ENCODE results near the gene FNDC8.
"Not testable (repeated sequence)": the region's sequence is repeated elsewhere in the genome, so short reads cannot be mapped to it uniquely, and the experiment has no call there.

Gene FNDC8

DNA sequence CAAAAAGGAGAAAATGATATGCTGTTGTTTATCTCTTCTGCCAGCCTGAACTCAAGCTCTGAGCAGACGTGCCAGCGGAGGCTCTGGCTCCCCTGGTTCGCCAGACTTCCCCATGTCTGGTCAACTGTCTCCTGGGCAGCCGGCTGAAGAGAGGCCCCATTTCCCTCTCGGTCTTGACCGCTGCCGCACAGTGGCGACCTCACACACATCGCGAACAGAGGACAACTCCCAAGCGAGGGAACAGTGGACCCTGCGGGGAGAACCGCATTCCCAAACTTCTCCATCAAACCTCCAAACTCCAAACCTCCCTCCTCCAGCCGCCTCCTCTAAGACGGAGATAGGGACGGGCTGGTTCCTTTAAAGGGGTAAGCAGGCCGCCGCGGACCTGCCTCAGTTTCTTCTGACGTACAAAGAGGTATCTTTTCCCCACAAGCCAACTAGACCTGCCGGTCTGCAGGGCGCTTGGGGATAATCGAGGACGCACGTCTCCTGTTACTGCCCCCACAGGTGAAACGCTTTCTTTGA, 33.0 kb upstream of the FNDC8 start:
- H3K4me1 Mint-ChIP-seq, result peaks cover 62% of the 10 kb centered on the region

GRCh38 chr17:35088881-35089585, 32.4 kb upstream of the FNDC8 start:
- H3K4me1 Mint-ChIP-seq, result peaks cover 56% of the 10 kb centered on the region

More for the DNA sequence above, 33.0 kb upstream of the FNDC8 start:
- Mint-ChIP-seq H3K36me3 (no peaks in the 10 kb centered on the region), H3K4me3 (peak overlapping the region; percentile 93), H3K27me3 (no peaks in the 10 kb centered on the region), H3K27ac (peak overlapping the region; percentile 92), H3K9me3 (no peaks in the 10 kb centered on the region)

DNA sequence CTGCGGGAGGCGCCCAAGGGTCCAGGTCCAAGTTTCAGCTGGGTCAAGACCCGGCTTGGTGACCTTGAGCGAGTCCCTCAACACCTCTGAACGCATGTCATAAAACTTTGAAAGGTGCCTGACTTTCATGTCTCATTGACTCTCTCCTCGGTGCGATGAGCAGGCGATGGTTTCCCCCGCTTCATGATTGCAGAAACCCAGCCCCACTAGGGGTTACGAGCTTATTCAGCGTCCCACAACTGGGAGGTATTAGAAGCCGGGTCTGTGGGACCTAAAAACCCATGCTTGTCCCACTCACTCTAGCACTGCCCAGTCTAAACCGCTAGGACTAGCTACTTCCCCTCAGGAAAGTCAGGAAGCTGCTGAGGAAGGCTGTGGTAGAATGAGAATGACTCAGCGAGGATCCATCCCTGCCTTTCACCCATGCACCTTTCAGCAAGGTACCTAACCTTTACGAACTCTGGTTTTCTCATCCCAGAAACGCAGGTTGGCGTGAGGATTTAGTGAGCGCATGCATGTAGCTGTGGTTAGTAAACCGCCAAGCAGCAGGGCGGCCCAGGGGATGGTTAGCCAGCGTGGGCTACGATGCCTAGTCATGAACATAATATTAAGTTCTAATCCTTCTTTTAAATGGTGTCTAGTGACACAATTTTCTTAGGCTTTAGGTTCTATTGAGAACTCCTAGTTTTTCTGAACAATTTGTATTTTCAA, 31.7 kb upstream of the FNDC8 start:
- Mint-ChIP-seq H3K36me3 (no peaks in the 10 kb centered on the region), H3K4me1 (peaks cover 56% of the 10 kb centered on the region), H3K27ac (peak overlapping the region; percentile 96), H3K9me3 (no peaks in the 10 kb centered on the region), H3K27me3 (no peaks in the 10 kb centered on the region), H3K4me3 (peak overlapping the region; percentile 88)

More at GRCh38 chr17:35088881-35089585, 32.4 kb upstream of the FNDC8 start:
- peak overlapping the region; percentile 96 for H3K27ac Mint-ChIP-seq
- H3K36me3 Mint-ChIP-seq, result no peaks in the 10 kb centered on the region
- H3K9me3 Mint-ChIP-seq, result no peaks in the 10 kb centered on the region
- no peaks in the 10 kb centered on the region for H3K27me3 Mint-ChIP-seq
- H3K4me3 Mint-ChIP-seq, result peak overlapping the region; percentile 93

DNA sequence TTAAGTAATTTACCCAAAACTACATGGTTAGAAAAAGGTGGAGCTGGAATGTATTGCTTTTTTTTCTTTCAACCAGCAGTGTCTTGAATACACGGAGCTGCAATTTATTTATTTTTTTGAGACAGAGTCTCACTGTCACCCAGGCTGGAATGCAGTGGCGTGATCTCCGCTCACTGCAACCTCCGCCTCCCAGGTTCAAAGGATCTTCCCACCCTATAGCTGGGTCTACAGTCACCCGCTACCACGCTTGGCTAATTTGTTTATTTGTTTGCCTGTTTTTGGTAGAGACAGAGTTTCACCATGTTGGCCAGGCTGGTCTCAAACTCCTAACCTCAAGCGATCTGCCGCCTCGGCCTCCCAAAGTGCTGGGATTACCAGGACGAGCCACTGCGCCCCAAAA, 30.7 kb upstream of the FNDC8 start:
- peak overlapping the region; percentile 23 for H3K27ac Mint-ChIP-seq
- peaks cover 46% of the 10 kb centered on the region for H3K4me1 Mint-ChIP-seq
- not testable (repeated sequence) for H3K9me3 Mint-ChIP-seq, H3K27me3 Mint-ChIP-seq, H3K36me3 Mint-ChIP-seq
- peak overlapping the region; percentile 88 for H3K4me3 Mint-ChIP-seq

DNA sequence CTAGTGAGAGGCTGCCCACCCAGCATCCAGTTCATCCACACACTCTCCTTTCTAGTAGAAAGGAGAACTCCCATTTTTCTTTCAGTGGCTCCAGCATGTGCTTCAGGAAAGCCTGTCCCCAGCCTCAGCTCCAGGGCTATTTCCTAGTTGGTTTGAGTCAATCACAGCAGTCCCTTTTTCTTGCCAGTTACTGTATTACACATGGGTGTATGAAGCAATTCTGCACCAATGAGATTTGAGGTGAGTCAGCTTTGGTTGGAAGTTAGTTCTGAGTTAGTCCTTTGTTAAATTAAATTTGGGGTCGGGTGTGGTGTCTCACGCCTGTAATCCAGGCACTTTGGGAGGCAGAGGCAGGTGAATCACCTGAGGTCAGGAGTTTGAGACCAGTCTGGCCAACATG, 26.5 kb upstream of the FNDC8 start:
- no peaks in the 10 kb centered on the region for H3K9me3 Mint-ChIP-seq
- peaks cover 12% of the 10 kb centered on the region for H3K4me1 Mint-ChIP-seq
- no peak overlapping the region for H3K27ac Mint-ChIP-seq
- H3K27me3 Mint-ChIP-seq, result no peaks in the 10 kb centered on the region
- peaks cover 5% of the 10 kb centered on the region for H3K36me3 Mint-ChIP-seq
- H3K4me3 Mint-ChIP-seq, result no peak overlapping the region

GRCh38 chr17:35095741-35096140, 25.7 kb upstream of the FNDC8 start:
- peaks cover 5% of the 10 kb centered on the region for H3K4me1 Mint-ChIP-seq
- peaks cover 8% of the 10 kb centered on the region for H3K36me3 Mint-ChIP-seq
- H3K27me3 Mint-ChIP-seq, result no peaks in the 10 kb centered on the region
- H3K27ac Mint-ChIP-seq, result no peak overlapping the region
- H3K4me3 Mint-ChIP-seq, result no peak overlapping the region
- no peaks in the 10 kb centered on the region for H3K9me3 Mint-ChIP-seq

DNA sequence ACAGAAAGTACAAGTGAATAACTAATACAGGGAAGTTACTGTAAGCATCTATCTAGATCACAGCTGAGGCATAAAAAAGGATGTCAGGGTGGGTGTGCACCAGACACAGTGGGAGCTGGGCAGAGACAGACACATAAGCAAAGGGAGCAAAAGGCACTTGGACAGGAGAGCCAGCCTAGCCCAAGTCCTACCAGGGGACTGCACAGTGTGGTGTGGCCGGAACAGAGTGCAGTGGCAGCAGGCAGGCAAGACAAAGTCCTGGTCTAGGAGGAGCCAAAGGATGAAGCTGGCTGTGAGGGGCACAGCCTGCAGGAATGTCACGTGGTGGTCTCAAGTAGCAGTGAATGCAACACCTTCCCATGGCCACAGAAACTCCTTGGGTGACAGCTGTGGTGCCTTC, 23.6 kb upstream of the FNDC8 start:
- H3K27me3 Mint-ChIP-seq, result no peaks in the 10 kb centered on the region
- H3K4me3 Mint-ChIP-seq, result no peak overlapping the region
- H3K4me1 Mint-ChIP-seq, result no peaks in the 10 kb centered on the region
- no peak overlapping the region for H3K27ac Mint-ChIP-seq
- H3K36me3 Mint-ChIP-seq, result peaks cover 10% of the 10 kb centered on the region
- no peaks in the 10 kb centered on the region for H3K9me3 Mint-ChIP-seq

GRCh38 chr17:35099908-35100307, 21.5 kb upstream of the FNDC8 start:
- Mint-ChIP-seq H3K4me3 (no peak overlapping the region), H3K4me1 (no peaks in the 10 kb centered on the region), H3K27me3 (no peaks in the 10 kb centered on the region), H3K36me3 (peaks cover 10% of the 10 kb centered on the region), H3K9me3 (no peaks in the 10 kb centered on the region), H3K27ac (no peak overlapping the region)

DNA sequence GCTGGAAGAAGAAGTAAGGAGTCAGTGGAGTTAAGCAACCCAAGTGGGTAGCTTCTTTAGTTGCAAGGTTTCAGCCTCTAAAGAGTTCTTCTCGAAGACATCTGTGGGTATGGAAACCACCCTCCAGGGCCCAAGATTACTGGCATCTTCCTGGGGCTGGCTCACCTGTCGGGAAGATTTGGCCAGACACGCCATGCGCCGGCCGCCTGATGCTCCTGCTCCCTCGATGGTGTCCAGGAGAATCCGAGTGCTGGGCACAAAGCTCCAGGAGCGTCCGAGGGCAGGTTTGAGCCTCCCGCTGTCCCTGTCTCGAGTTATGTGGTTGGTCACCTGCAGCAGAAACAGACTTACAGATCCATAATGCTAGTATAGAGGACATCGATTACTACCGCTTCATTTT, 20.4 kb upstream of the FNDC8 start:
- Mint-ChIP-seq H3K4me3 (no peak overlapping the region), H3K27me3 (no peaks in the 10 kb centered on the region), H3K36me3 (peaks cover 17% of the 10 kb centered on the region), H3K27ac (no peak overlapping the region), H3K9me3 (no peaks in the 10 kb centered on the region), H3K4me1 (no peaks in the 10 kb centered on the region)

DNA sequence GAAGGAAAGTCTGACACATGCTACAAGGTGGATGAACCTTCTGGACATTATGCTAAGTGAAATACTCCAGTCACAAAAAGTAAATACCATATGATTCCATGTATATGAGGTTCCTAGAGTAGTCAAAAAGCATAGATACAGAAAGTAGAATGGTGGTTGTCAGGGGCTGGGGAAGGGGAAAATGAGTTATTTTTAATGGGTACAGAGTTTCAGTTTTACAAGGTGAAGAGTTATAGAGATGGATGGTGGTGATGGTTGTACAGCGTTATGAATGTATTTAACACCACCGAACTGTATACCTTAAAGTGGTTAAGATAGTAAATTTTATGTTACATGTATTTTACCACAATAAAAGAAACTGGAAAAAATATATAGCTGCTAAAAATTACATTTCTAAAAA, 19.7 kb upstream of the FNDC8 start:
- no peaks in the 10 kb centered on the region for H3K9me3 Mint-ChIP-seq
- no peak overlapping the region for H3K4me3 Mint-ChIP-seq
- no peak overlapping the region for H3K27ac Mint-ChIP-seq
- no peaks in the 10 kb centered on the region for H3K4me1 Mint-ChIP-seq
- no peaks in the 10 kb centered on the region for H3K27me3 Mint-ChIP-seq
- H3K36me3 Mint-ChIP-seq, result peaks cover 19% of the 10 kb centered on the region

- no peaks in the 10 kb centered on the region for H3K27me3 Mint-ChIP-seq
- peaks cover 21% of the 10 kb centered on the region for H3K36me3 Mint-ChIP-seq
- H3K9me3 Mint-ChIP-seq, result no peaks in the 10 kb centered on the region
- H3K4me3 Mint-ChIP-seq, result no peak overlapping the region
- H3K4me1 Mint-ChIP-seq, result no peaks in the 10 kb centered on the region
- no peak overlapping the region for H3K27ac Mint-ChIP-seq
Observed at GRCh38 chr17:35103271-35103670, 18.1 kb upstream of the FNDC8 start.

DNA sequence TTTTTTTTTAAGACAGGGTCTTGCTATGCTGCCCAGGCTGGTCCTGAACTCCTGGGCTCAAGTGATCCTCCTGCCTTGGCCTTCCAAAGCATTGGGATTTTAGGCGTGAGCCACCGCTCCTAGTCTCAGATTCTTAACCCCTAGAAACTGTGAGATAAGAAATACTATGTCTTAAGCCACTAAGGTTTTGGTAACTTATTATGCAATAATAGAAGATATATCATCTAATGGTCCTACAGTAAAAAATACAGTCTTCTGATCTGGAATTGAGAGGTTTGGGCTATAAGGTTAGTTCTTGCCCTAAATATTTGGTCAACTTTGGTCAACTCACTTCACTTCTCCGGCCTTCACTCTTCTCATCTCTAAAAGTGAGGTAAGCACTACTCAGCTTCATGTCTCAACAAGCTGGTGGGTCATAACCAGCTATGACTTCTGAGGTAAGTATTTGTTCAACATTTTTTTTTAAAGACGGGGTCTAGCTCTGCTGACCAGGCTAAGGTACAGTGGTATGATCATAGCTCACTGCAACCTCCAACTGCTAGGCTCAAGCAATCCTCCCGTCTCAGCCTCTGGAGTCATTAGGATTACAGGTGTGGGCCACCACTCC, 16.5 kb upstream of the FNDC8 start:
- Mint-ChIP-seq H3K27ac (peak overlapping the region; percentile 31), H3K36me3 (peaks cover 20% of the 10 kb centered on the region)

DNA sequence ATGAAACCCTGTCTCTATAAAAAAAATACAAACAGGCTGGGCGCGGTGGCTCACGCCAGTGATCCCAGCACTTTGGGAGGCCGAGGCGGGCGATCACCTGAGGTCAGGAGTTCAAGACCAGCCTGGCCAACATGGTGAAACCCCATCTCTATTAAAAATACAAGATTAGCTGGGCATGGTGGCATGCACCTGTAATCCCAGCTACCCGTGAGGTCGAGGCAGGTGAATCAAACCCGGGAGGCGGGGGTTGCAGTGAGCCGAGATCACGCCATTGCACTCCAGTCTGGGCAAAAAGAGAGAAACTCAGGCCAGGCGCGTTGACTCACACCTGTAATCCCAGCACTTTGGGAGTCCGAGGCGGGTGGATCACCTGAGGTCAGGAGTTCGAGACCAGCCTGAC, 10.6 kb upstream of the FNDC8 start:
- not testable (repeated sequence) for H3K27me3 Mint-ChIP-seq, H3K4me3 Mint-ChIP-seq, H3K4me1 Mint-ChIP-seq, H3K9me3 Mint-ChIP-seq, H3K27ac Mint-ChIP-seq
- H3K36me3 Mint-ChIP-seq, result peaks cover 12% of the 10 kb centered on the region

More for the DNA sequence above, 16.5 kb upstream of the FNDC8 start:
- no peaks in the 10 kb centered on the region for H3K27me3 Mint-ChIP-seq
- no peak overlapping the region for H3K4me3 Mint-ChIP-seq
- H3K4me1 Mint-ChIP-seq, result no peaks in the 10 kb centered on the region
- H3K9me3 Mint-ChIP-seq, result no peaks in the 10 kb centered on the region

GRCh38 chr17:35116845-35117244, 4.6 kb upstream of the FNDC8 start:
- H3K4me3 Mint-ChIP-seq, result no peak overlapping the region

DNA sequence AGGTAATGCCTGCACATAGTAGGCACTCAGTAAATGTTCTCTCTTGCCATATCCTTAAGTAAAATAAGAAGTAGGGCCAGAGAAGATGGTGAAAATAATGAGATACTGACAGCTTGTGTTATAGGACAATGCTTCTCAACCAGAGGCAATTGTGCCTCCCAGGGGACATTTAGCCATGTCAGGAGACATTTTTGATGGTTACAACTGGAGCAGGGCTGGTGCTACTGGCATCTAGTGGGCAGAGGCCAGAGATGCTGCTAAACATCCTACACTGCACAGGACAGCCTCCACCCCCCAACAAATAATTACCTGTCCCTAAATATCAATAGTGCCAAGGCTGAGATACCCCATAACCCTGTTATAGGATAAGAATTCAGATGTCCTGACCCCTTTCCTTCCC, 3.4 kb upstream of the FNDC8 start:
- H3K9me3 Mint-ChIP-seq, result no peaks in the 10 kb centered on the region
- H3K4me1 Mint-ChIP-seq, result peaks cover 32% of the 10 kb centered on the region

More at GRCh38 chr17:35116845-35117244, 4.6 kb upstream of the FNDC8 start:
- H3K36me3 Mint-ChIP-seq, result peaks cover 3% of the 10 kb centered on the region
- peaks cover 34% of the 10 kb centered on the region for H3K4me1 Mint-ChIP-seq
- no peaks in the 10 kb centered on the region for H3K27me3 Mint-ChIP-seq
- no peak overlapping the region for H3K27ac Mint-ChIP-seq
- H3K9me3 Mint-ChIP-seq, result no peaks in the 10 kb centered on the region

More for the DNA sequence above, 3.4 kb upstream of the FNDC8 start:
- H3K4me3 Mint-ChIP-seq, result peak overlapping the region; percentile 91
- H3K27me3 Mint-ChIP-seq, result no peaks in the 10 kb centered on the region
- peak overlapping the region; percentile 57 for H3K27ac Mint-ChIP-seq
- peaks cover 3% of the 10 kb centered on the region for H3K36me3 Mint-ChIP-seq

All from activated naive CD4-positive, alpha-beta T cell treated with anti-CD3 and anti-CD28 coated beads, Interleukin-2, amount 50 U/mL, for 24 hours (primary cell).